OCI-LY7 (cell line): ENCODE results near the gene TOR2A. TPM values are rescaled to one million over a fixed set of nuclear protein-coding genes. Genes with fewer than 3 reads are reported as not detected.

Experiments used
- BruUV-seq: library from RNA; stranded (reverse); fragments of 400-500 nt; replicated peaks from 2 replicates; lab custom pipeline; 2021; lab: Mats Ljungman, UMichigan
- CTCF ChIA-PET: fragments of 300-600 bp; sonication (Branson Sonifier 250); formaldehyde crosslinking; loops from one replicate; lab custom pipeline; 2022; ENCODE audit warnings: antibody characterized with exemption; ENCODE audit not compliant: unreplicated experiment; lab: Charles Lee
- POLR2A ChIA-PET: fragments of 300-600 bp; sonication (Branson Sonifier 250); formaldehyde crosslinking; loops from one replicate; lab custom pipeline; 2022; ENCODE audit warnings: antibody characterized with exemption; lab: Charles Lee
- DNase-seq: peaks from one replicate; pipeline ENCODE4 v3.0.0-alpha.2; 2015; ENCODE audit warnings: low spot score
- H2AFZ ChIP-seq: fragments of 200-600 bp; sonication (generic), shearing (Covaris generic); 2 replicates; pipeline ENCODE4 v1.6.1; 2014; ENCODE audit warnings: mild to moderate bottlenecking, antibody characterized with exemption, low read length, moderate library complexity
- H3K27ac ChIP-seq: fragments of 200-600 bp; sonication (generic); 2 replicates; pipeline ENCODE4 v1.5.1; 2014; ENCODE audit warnings: mixed run types, low read depth, mild to moderate bottlenecking, moderate library complexity, low read length, inconsistent platforms; ENCODE audit not compliant: poor library complexity, severe bottlenecking
- H3K36me3 ChIP-seq: fragments of 200-600 bp; sonication (generic); 2 replicates; pipeline ENCODE4 v1.6.1; 2014; ENCODE audit warnings: mild to moderate bottlenecking, antibody characterized with exemption, low read length, moderate library complexity, mixed read lengths; ENCODE audit not compliant: insufficient read depth
- H3K4me1 ChIP-seq: fragments of 200-600 bp; sonication (generic); 2 replicates; pipeline ENCODE4 v1.5.1; 2014; ENCODE audit warnings: mild to moderate bottlenecking, low read length; ENCODE audit not compliant: insufficient read depth, poor library complexity, severe bottlenecking
- H3K4me2 ChIP-seq: fragments of 200-600 bp; sonication (generic); 2 replicates; pipeline ENCODE4 v1.6.1; 2014; ENCODE audit warnings: mild to moderate bottlenecking, low read length
- H3K4me3 ChIP-seq: fragments of 200-600 bp; sonication (generic); 2 replicates; pipeline ENCODE4 v1.5.1; 2014; ENCODE audit warnings: mild to moderate bottlenecking, low read depth, low read length; ENCODE audit not compliant: poor library complexity, severe bottlenecking
- H3K79me2 ChIP-seq: fragments of 200-600 bp; sonication (generic); 2 replicates; pipeline ENCODE4 v1.6.1; 2016; ENCODE audit warnings: low read depth, mild to moderate bottlenecking, low read length, moderate library complexity, mixed read lengths; ENCODE audit not compliant: insufficient read depth
- H3K9me2 ChIP-seq: fragments of 200-600 bp; sonication (generic); 2 replicates; pipeline ENCODE4 v1.6.1; 2016; ENCODE audit warnings: mild to moderate bottlenecking, low read length, mixed read lengths; ENCODE audit not compliant: insufficient read depth
- H3K9me3 ChIP-seq: fragments of 200-600 bp; sonication (generic); 2 replicates; pipeline ENCODE4 v1.6.1; 2014; ENCODE audit warnings: mild to moderate bottlenecking, mixed run types, low read length, mixed read lengths
- H4K20me1 ChIP-seq: fragments of 200-600 bp; sonication (generic); 2 replicates; pipeline ENCODE4 v1.6.1; 2014; ENCODE audit warnings: mild to moderate bottlenecking, antibody characterized with exemption, low read length, moderate library complexity, mixed read lengths; ENCODE audit not compliant: insufficient read depth
- EZH2phosphoT487 ChIP-seq: fragments of 200-600 bp; sonication (generic); IDR thresholded peaks from 2 replicates; pipeline ENCODE4 v1.6.1; 2018; ENCODE audit warnings: low read depth, borderline replicate concordance, mild to moderate bottlenecking, mixed run types, antibody characterized with exemption, low read length, moderate library complexity, mixed read lengths
- intact Hi-C: fragments of 100-400 bp; cut with micrococcal nuclease; formaldehyde crosslinking; loops from one replicate; pipeline ENCODE4 v1.10.0; 2022; ENCODE audit not compliant: unreplicated experiment
- total RNA-seq, 2 experiments: library from RNA; depleted of rRNA in 1 of 2; stranded (reverse); fragments of >200 nt in 1 of 2; shearing (Covaris generic) in 1 of 2; gene quantifications; 2 replicates each; pipeline ENCODE4 v1.2.3, GENCODE V29; 2014 to 2022
- TF ChIP-seq, protein P1 (sequence below): fragments of 200-600 bp; sonication (generic); conservative IDR thresholded peaks from 2 replicates; pipeline ENCODE4 v1.5.1; 2014; ENCODE audit warnings: mild to moderate bottlenecking, antibody characterized with exemption, low read length, moderate library complexity, mixed read lengths

TOR2A gene
- total RNA-seq, 2 experiments from 2014 or later: 13.9 to 17.9 TPM

- Histone ChIP-seq H3K9me3 (no peaks in the 10 kb centered on the region), H3K4me1 (peaks cover 50% of the 10 kb centered on the region), H3K36me3 (peaks cover 71% of the 10 kb centered on the region), H4K20me1 (0 out of 2 replicates have a peak, but pooled peaks cover 6% of the 10 kb centered on the region), H3K79me2 (peaks cover 19% of the 10 kb centered on the region; the same call in 1 of the 2 replicates), H3K9me2 (no peaks in the 10 kb centered on the region), H3K27ac (no peak overlapping the region), H3K4me2 (no peak overlapping the region), H2AFZ (no peak overlapping the region), H3K4me3 (no peak overlapping the region)
- ChIA-PET POLR2A (no interaction called here), CTCF (no interaction called here)
- TF ChIP-seq EZH2phosphoT487: no peak
- TF ChIP-seq, protein P1, sequence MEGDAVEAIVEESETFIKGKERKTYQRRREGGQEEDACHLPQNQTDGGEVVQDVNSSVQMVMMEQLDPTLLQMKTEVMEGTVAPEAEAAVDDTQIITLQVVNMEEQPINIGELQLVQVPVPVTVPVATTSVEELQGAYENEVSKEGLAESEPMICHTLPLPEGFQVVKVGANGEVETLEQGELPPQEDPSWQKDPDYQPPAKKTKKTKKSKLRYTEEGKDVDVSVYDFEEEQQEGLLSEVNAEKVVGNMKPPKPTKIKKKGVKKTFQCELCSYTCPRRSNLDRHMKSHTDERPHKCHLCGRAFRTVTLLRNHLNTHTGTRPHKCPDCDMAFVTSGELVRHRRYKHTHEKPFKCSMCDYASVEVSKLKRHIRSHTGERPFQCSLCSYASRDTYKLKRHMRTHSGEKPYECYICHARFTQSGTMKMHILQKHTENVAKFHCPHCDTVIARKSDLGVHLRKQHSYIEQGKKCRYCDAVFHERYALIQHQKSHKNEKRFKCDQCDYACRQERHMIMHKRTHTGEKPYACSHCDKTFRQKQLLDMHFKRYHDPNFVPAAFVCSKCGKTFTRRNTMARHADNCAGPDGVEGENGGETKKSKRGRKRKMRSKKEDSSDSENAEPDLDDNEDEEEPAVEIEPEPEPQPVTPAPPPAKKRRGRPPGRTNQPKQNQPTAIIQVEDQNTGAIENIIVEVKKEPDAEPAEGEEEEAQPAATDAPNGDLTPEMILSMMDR: no peak
- DNase-seq: no peak
- intact Hi-C loops: no loop called here
- BruUV-seq: no TSS peak
Measured at GRCh38 chr9:127768698-127769097, 33.6 kb upstream of the TOR2A start.

DNA sequence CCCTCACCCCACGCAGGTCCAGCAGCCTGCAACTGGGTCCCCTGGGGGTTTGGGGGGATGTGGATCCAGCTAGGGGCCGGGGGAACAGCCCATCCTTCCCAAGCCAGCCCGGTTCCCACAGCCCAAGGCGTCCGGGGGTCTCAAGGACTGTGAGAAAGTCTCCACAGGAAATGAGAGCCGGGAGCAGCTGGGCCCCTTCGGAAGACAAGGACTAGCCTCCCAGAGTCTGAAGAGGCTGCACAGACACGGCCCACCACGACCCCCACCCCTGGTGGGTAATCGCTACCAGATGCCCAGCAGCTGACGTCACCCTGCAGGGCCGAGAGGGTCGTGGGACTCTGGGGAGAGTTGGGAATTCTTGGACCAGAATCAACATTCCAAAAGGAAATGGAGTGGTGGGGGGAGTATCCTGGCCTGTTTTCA is 32.8 kb upstream of the TOR2A start:
- no peaks in the 10 kb centered on the region for H3K9me3 ChIP-seq
- TF ChIP-seq, protein P1: no peak
- TF ChIP-seq EZH2phosphoT487: no peak
- intact Hi-C loops: no loop called here
- peaks cover 19% of the 10 kb centered on the region; the same call in 1 of the 2 replicates for H3K79me2 ChIP-seq
- no TSS peak for BruUV-seq
- peak overlapping the region; percentile 7 for H3K27ac ChIP-seq
- no peak overlapping the region for H3K4me3 ChIP-seq
- DNase-seq: no peak
- H4K20me1 ChIP-seq: 0 out of 2 replicates have a peak, but pooled peaks cover 6% of the 10 kb centered on the region
- H3K4me1 ChIP-seq: peaks cover 44% of the 10 kb centered on the region
- H3K9me2 ChIP-seq: no peaks in the 10 kb centered on the region
- ChIA-PET CTCF (no interaction called here), POLR2A (interaction anchor here (1.4 to 1.6 kb wide), 3 partner anchors 11 to 38 kb away, joined by 4 to 8 read pairs (median 4); partner anchors contain the start of genes SH2D3C and TOR2A)
- peak overlapping the region; percentile 31; the same call in 1 of the 2 replicates for H3K4me2 ChIP-seq
- H2AFZ ChIP-seq: no peak overlapping the region
- H3K36me3 ChIP-seq: peaks cover 69% of the 10 kb centered on the region

DNA sequence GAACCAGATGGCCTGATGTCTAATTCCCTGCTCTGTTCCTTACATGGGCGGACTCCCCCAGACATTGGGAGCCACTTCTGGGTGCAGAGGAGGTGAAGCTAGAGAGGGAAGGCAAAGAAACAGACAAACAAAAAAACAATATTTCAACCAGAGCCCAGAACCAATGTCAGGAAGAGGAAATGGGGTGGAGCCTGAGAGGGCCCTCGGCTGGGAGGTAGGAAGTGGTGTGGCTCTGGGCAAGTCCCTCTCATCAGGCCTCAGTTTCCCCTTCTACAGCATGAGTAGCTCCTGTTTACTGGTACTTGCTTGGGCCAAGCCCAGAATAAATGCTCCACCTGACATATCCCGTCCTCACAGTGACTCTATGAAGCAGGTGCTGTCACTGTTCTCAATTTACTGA is 32.3 kb upstream of the TOR2A start:
- no peaks in the 10 kb centered on the region for H3K9me2 ChIP-seq
- peaks cover 39% of the 10 kb centered on the region for H3K4me1 ChIP-seq
- intact Hi-C loops: no loop called here
- CTCF ChIA-PET: no interaction called here
- TF ChIP-seq EZH2phosphoT487: no peak
- TF ChIP-seq, protein P1: no peak
- peak overlapping the region; percentile 7 for H3K27ac ChIP-seq
- H4K20me1 ChIP-seq: 0 out of 2 replicates have a peak, but pooled peaks cover 6% of the 10 kb centered on the region
- no TSS peak for BruUV-seq
- DNase-seq: no peak
- POLR2A ChIA-PET: interaction anchor here (0.5 to 1.6 kb wide), 4 partner anchors 12 to 38 kb away, joined by 3 to 8 read pairs (median 4); partner anchors contain the start of genes SH2D3C and TOR2A
- H3K36me3 ChIP-seq: peaks cover 64% of the 10 kb centered on the region
- H3K9me3 ChIP-seq: no peaks in the 10 kb centered on the region
- peaks cover 19% of the 10 kb centered on the region; the same call in 1 of the 2 replicates for H3K79me2 ChIP-seq
- no peak overlapping the region for H2AFZ ChIP-seq
- H3K4me3 ChIP-seq: no peak overlapping the region
- H3K4me2 ChIP-seq: peak overlapping the region; percentile 31; the same call in 1 of the 2 replicates
